GM18867 (cell line): Measurements from ENCODE around the gene CPA4.

Experiments used
- ATAC-seq: cut with Tn5 transposase; IDR thresholded peaks from one replicate; pipeline ENCODE4 v1.9.1; 2021; ENCODE audit warnings: mild to moderate bottlenecking, moderate library complexity; ENCODE audit not compliant: unreplicated experiment

CPA4 gene

GRCh38 chr7:130342701-130343380, 49.9 kb downstream of the CPA4 start:
- ATAC-seq = no peak

GRCh38 chr7:130344271-130344866, 51.4 kb downstream of the CPA4 start, which contains the start of gene CPA5:
CPA5 (plus strand) TSS chr7:130344816; CDS start chr7:130346486, 1,670 bp downstream.
- ATAC-seq = no peak

GRCh38 chr7:130345136-130345535, 52.2 kb downstream of the CPA4 start:
- ATAC-seq = no peak

- ATAC-seq = no peak
Measured at GRCh38 chr7:130345725-130346124, 52.8 kb downstream of the CPA4 start.

GRCh38 chr7:130346177-130346905, 53.4 kb downstream of the CPA4 start:
- no peak for ATAC-seq

- no peak for ATAC-seq
Measured at GRCh38 chr7:130346941-130347340, 54.0 kb downstream of the CPA4 start.

GRCh38 chr7:130349911-130350782, 57.2 kb downstream of the CPA4 start:
- ATAC-seq = no peak

- no peak for ATAC-seq
Measured at GRCh38 chr7:130350945-130351790, 58.2 kb downstream of the CPA4 start.

- ATAC-seq = no peak
Measured at GRCh38 chr7:130351791-130352090, 58.8 kb downstream of the CPA4 start.

- no peak for ATAC-seq
Measured at GRCh38 chr7:130352194-130353074, 59.5 kb downstream of the CPA4 start.

GRCh38 chr7:130353196-130353595, 60.2 kb downstream of the CPA4 start:
- no peak for ATAC-seq

- ATAC-seq = no peak
Measured at GRCh38 chr7:130356121-130356875, 63.3 kb downstream of the CPA4 start.

- no peak for ATAC-seq
Measured at GRCh38 chr7:130356876-130357611, 64.1 kb downstream of the CPA4 start.

GRCh38 chr7:130358471-130358870, 65.5 kb downstream of the CPA4 start:
- ATAC-seq = no peak

GRCh38 chr7:130359276-130359857, 66.4 kb downstream of the CPA4 start:
- no peak for ATAC-seq

- ATAC-seq = no peak
Measured at GRCh38 chr7:130360518-130360917, 67.6 kb downstream of the CPA4 start.

GRCh38 chr7:130361681-130362080, 68.7 kb downstream of the CPA4 start:
- ATAC-seq = no peak
